A549 treated with CORT108297 at 1 μM for 4 hours (cell line): ENCODE data around the gene DYTN. TPM values are rescaled to one million over a fixed set of nuclear protein-coding genes. Genes with fewer than 3 reads are reported as not detected.

Source experiments
- total RNA-seq: library from RNA; stranded (reverse); fragments of 200-300 nt; extraction: Qiagen RNA extraction; gene quantifications from 5 replicates; pipeline ENCODE4 v1.2.3, GENCODE V29; 2022

DYTN gene, protein sequence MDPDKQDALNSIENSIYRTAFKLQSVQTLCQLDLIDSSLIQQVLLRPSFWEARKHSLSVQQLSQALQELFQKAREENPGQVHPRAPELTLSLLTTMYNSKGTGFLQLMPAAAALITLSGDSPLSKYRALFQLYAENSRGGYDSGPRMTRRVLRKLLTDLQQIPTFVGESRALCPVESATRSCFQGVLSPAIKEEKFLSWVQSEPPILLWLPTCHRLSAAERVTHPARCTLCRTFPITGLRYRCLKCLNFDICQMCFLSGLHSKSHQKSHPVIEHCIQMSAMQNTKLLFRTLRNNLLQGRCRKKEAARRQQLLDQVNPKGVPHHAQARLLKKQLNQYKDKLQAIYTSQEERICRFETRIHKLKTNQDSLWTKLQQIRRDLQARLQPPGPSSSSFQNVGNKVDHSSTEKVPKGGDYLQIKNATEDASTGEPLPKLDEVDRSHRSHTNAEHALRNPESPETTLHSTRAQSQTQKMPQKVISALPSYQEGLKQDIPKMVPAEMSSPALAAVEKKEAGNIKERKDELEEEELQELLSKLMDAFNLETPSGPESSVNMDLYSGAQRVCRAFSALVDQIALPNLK
- total RNA-seq: not detected in 5 replicates

GRCh38 chr2:206718296-206718695 is at the start of gene DYTN:
TSS of gene DYTN (minus strand) at chr2:206718396. CDS start at chr2:206718279, 117 bp downstream.

GRCh38 chr2:206765242-206766056 is 47.3 kb upstream of the DYTN start, which contains the start of the genes FASTKD2 and MDH1B:
TSS of gene FASTKD2 (plus strand) at chr2:206765606. CDS start at chr2:206766694, 1,088 bp downstream.
TSS of gene MDH1B (minus strand) at chr2:206765328. CDS start at chr2:206765271, 57 bp downstream.

GRCh38 chr2:206642075-206643025 is 75.8 kb downstream of the DYTN start, which contains the start of gene FAM237A:
TSS of gene FAM237A (plus strand) at chr2:206642487. CDS start at chr2:206644237, 1,750 bp downstream.

Other genes with a start within 250 kb of the DYTN start
- not detected in 5 replicates for gene FAM237A, start 75.9 kb downstream of the DYTN start, total RNA-seq
- 1.3 to 2.3 TPM (median 1.6 TPM) in 5 replicates for gene MDH1B, start 46.9 kb upstream of the DYTN start, total RNA-seq
- 30.7 to 40.2 TPM (median 34.0 TPM) in 5 replicates for gene FASTKD2, start 47.2 kb upstream of the DYTN start, total RNA-seq
- gene CPO, start 221.1 kb upstream of the DYTN start, total RNA-seq: 0.09 to 0.15 TPM (median 0.12 TPM) in 3 of 5 replicates, not detected in the others